Upper lobe of left lung (tissue), 4 donors: ENCODE measurements around the gene FABP6.

Experiments
- POLR2A ChIP-seq, 4 donors: fragments of 450-650 bp; IDR thresholded peaks; one replicate each; pipeline ENCODE4 v1.5.1; 2016 to 2017; ENCODE audit warnings: antibody characterized with exemption in 4 of 4, mild to moderate bottlenecking in 2 of 4
- POLR2AphosphoS5 ChIP-seq, 2 donors: sonication (generic); formaldehyde crosslinking; IDR thresholded peaks; one replicate each; pipeline ENCODE4 v1.5.1; 2017; ENCODE audit warnings: antibody characterized with exemption in 2 of 2
- TF ChIP-seq, protein P1 (sequence below), 6 experiments: fragments of 450-650 bp in 4 of 6; fragments of 200-600 bp in 2 of 6; sonication (generic) in 2 of 6; IDR thresholded peaks; one replicate each; pipeline ENCODE4 v1.5.1; 2016 to 2019; ENCODE audit warnings: antibody characterized with exemption in 6 of 6

DNA sequence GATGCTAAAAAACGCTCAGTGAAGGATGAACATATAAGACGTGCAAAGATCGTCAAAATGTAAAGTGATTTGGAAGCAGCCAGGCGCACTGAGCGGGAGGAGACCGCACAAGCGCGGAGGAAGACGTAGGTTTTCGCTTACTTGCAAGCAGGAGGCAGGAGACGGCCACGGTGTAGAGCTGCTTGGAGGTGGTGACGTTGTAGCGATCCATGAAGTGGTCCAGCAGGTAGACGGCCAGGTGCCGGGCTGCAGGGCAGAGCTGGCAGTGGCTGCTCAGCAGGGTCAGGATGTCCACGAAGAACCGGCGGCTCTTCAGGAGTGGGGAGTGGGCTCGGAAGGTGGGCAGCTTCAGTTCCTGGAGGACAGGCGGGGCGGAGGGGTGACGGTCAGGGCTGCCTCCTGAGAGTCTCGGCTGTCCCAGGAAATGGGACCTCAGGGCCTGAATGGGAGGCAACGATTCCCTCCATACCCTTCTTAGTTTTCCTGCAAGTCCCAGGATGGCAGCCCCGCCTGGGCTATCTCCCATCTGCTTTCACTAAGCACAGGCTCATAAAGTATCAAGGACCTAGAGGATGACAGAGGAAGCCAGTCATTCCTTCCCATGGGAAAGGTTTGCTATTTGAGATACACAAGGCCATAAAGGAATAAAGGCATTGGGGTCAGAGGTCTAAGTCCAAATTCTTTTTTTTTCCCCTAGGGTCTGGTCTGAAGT is 51.2 kb downstream of the FABP6 start:
- TF ChIP-seq, protein P1, sequence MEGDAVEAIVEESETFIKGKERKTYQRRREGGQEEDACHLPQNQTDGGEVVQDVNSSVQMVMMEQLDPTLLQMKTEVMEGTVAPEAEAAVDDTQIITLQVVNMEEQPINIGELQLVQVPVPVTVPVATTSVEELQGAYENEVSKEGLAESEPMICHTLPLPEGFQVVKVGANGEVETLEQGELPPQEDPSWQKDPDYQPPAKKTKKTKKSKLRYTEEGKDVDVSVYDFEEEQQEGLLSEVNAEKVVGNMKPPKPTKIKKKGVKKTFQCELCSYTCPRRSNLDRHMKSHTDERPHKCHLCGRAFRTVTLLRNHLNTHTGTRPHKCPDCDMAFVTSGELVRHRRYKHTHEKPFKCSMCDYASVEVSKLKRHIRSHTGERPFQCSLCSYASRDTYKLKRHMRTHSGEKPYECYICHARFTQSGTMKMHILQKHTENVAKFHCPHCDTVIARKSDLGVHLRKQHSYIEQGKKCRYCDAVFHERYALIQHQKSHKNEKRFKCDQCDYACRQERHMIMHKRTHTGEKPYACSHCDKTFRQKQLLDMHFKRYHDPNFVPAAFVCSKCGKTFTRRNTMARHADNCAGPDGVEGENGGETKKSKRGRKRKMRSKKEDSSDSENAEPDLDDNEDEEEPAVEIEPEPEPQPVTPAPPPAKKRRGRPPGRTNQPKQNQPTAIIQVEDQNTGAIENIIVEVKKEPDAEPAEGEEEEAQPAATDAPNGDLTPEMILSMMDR (IDR thresholded peaks at IDR 0.05), result no peak
- TF ChIP-seq POLR2A (IDR thresholded peaks at IDR 0.05) (no peak), POLR2AphosphoS5 (IDR thresholded peaks at IDR 0.05) (no peak)
